Caco-2 (cell line): Measurements from ENCODE around the gene DHRS13. TPM values are rescaled to one million over a fixed set of nuclear protein-coding genes. Genes with fewer than 3 reads are reported as not detected.

Experiments used
- BruUV-seq: library from RNA; stranded (reverse); fragments of 400-500 nt; replicated peaks from 2 replicates; lab custom pipeline; 2021; lab: Mats Ljungman, UMichigan
- CTCF ChIA-PET: fragments of 300-600 bp; sonication (Branson Sonifier 250); formaldehyde crosslinking; loops from one replicate; lab custom pipeline; 2022; ENCODE audit warnings: antibody characterized with exemption; lab: Charles Lee
- POLR2A ChIA-PET: fragments of 300-600 bp; sonication (Branson Sonifier 250); formaldehyde crosslinking; loops from one replicate; lab custom pipeline; 2022; ENCODE audit warnings: antibody characterized with exemption; lab: Charles Lee
- DNase-seq, 2 experiments: peaks; one replicate each; pipeline versions ENCODE4 v3.0.0 to v3.0.0-alpha.2; 2020 to 2022
- H3K27me3 ChIP-seq: replicated peaks from 2 replicates; pipeline ENCODE4 v1.6.0; 2011; ENCODE audit warnings: low read length; ENCODE audit not compliant: control insufficient read depth, insufficient read depth
- H3K36me3 ChIP-seq: 2 replicates; pipeline ENCODE4 v1.5.1; 2011; ENCODE audit warnings: low read length; ENCODE audit not compliant: control insufficient read depth, insufficient read depth
- H3K4me1 ChIP-seq: fragments of 250-450 bp; sonication (Bioruptor Pico); 2 replicates; pipeline ENCODE4 v1.5.1; 2020; ENCODE audit warnings: mild to moderate bottlenecking
- H3K4me3 ChIP-seq: 2 replicates; pipeline ENCODE4 v1.5.1; 2011; ENCODE audit warnings: low read depth, mild to moderate bottlenecking, control low read depth, low read length
- H3K9me3 ChIP-seq: fragments of 250-450 bp; sonication (Bioruptor Pico); 2 replicates; pipeline ENCODE4 v1.5.1; 2020; ENCODE audit warnings: mild to moderate bottlenecking, moderate library complexity
- H3K27ac Mint-ChIP-seq: one replicate; pipeline ENCODE4 v1.8.0; 2022; ENCODE audit warnings: mixed read lengths; ENCODE audit not compliant: unreplicated experiment
- H3K27me3 Mint-ChIP-seq: one replicate; pipeline ENCODE4 v1.8.0; 2022; ENCODE audit warnings: mixed read lengths; ENCODE audit not compliant: insufficient read depth, unreplicated experiment
- H3K36me3 Mint-ChIP-seq: one replicate; pipeline ENCODE4 v1.8.0; 2022; ENCODE audit warnings: mild to moderate bottlenecking, mixed read lengths; ENCODE audit not compliant: insufficient read depth, unreplicated experiment
- H3K4me1 Mint-ChIP-seq: one replicate; pipeline ENCODE4 v1.8.0; 2022; ENCODE audit warnings: low read depth, mixed read lengths; ENCODE audit not compliant: unreplicated experiment
- H3K4me3 Mint-ChIP-seq: one replicate; pipeline ENCODE4 v1.8.0; 2022; ENCODE audit warnings: mild to moderate bottlenecking, moderate library complexity, mixed read lengths; ENCODE audit not compliant: unreplicated experiment
- H3K9me3 Mint-ChIP-seq: one replicate; pipeline ENCODE4 v1.8.0; 2022; ENCODE audit warnings: mixed read lengths; ENCODE audit not compliant: unreplicated experiment
- CTCF ChIP-seq, 2 experiments: fragments of 200-600 bp in 1 of 2; IDR thresholded peaks; 1 replicate in 1 of 2; 2 replicates in 1 of 2; pipeline versions ENCODE4 v1.5.1 to v1.8.0; 2011 to 2022; ENCODE audit warnings: antibody characterized with exemption in 1 of 2, control low read depth in 1 of 2, inconsistent platforms in 1 of 2, low read depth in 1 of 2, low read length in 1 of 2, mild to moderate bottlenecking in 1 of 2, moderate library complexity in 1 of 2; ENCODE audit not compliant: insufficient read depth in 1 of 2, severe bottlenecking in 1 of 2, unreplicated experiment in 1 of 2
- intact Hi-C: fragments of 100-400 bp; cut with micrococcal nuclease; formaldehyde crosslinking; loops from one replicate; pipeline ENCODE4 v1.10.0; 2022; ENCODE audit not compliant: unreplicated experiment
- total RNA-seq: library from RNA; stranded (reverse); gene quantifications from 2 replicates; pipeline ENCODE4 v1.2.3, GENCODE V29; 2022

DHRS13 gene
- total RNA-seq, 1 experiment from 2014 or later = 38.0 TPM

- no peak for TF ChIP-seq CTCF (IDR thresholded peaks at IDR 0.05; ENCODE audit: insufficient read depth in 1 of 2, low read depth in 1 of 2, low read length in 1 of 2, severe bottlenecking in 1 of 2, unreplicated experiment in 1 of 2)
- H3K9me3 ChIP-seq = no peaks in the 10 kb centered on the region
- no peak for DNase-seq
- no peak overlapping the region for H3K27ac Mint-ChIP-seq
- H3K27me3 ChIP-seq = no peaks in the 10 kb centered on the region
- peaks cover 22% of the 10 kb centered on the region for H3K36me3 Mint-ChIP-seq
- H3K36me3 ChIP-seq = peaks cover 2% of the 10 kb centered on the region
- no TSS peak for BruUV-seq
- H3K4me1 Mint-ChIP-seq = no peaks in the 10 kb centered on the region
- no peaks in the 10 kb centered on the region for H3K9me3 Mint-ChIP-seq
- H3K27me3 Mint-ChIP-seq = no peaks in the 10 kb centered on the region
- POLR2A ChIA-PET = no interaction called here
- CTCF ChIA-PET = interaction anchor here (0.6 kb wide), 1 partner anchor 217 kb away, joined by 3 read pairs; the partner anchor contains the start of gene PROCA1
- intact Hi-C loops = no loop called here
- H3K4me3 Mint-ChIP-seq = no peak overlapping the region
- no peaks in the 10 kb centered on the region for H3K4me1 ChIP-seq
- H3K4me3 ChIP-seq = no peak overlapping the region
Measured at GRCh38 chr17:28928061-28928460, 25.2 kb upstream of the DHRS13 start.

GRCh38 chr17:28926786-28927185 is 23.9 kb upstream of the DHRS13 start:
- BruUV-seq = no TSS peak
- H3K36me3 ChIP-seq = peaks cover 3% of the 10 kb centered on the region
- CTCF ChIA-PET = no interaction called here
- no peaks in the 10 kb centered on the region for H3K9me3 Mint-ChIP-seq
- intact Hi-C loops = no loop called here
- H3K4me3 Mint-ChIP-seq = no peak overlapping the region
- H3K4me1 ChIP-seq = no peaks in the 10 kb centered on the region
- POLR2A ChIA-PET = no interaction called here
- H3K9me3 ChIP-seq = no peaks in the 10 kb centered on the region
- H3K27ac Mint-ChIP-seq = no peak overlapping the region
- H3K36me3 Mint-ChIP-seq = peaks cover 32% of the 10 kb centered on the region
- no peak overlapping the region for H3K4me3 ChIP-seq
- TF ChIP-seq CTCF (IDR thresholded peaks at IDR 0.05; ENCODE audit: insufficient read depth in 1 of 2, low read depth in 1 of 2, low read length in 1 of 2, severe bottlenecking in 1 of 2, unreplicated experiment in 1 of 2) = no peak
- H3K4me1 Mint-ChIP-seq = no peaks in the 10 kb centered on the region
- DNase-seq = no peak
- H3K27me3 ChIP-seq = no peaks in the 10 kb centered on the region
- H3K27me3 Mint-ChIP-seq = no peaks in the 10 kb centered on the region

- BruUV-seq = no TSS peak
- H3K36me3 ChIP-seq = peaks cover 3% of the 10 kb centered on the region
- no peaks in the 10 kb centered on the region for H3K9me3 Mint-ChIP-seq
- ChIA-PET POLR2A (no interaction called here), CTCF (no interaction called here)
- peaks cover 37% of the 10 kb centered on the region for H3K36me3 Mint-ChIP-seq
- no peak overlapping the region for H3K4me3 ChIP-seq
- intact Hi-C loops = no loop called here
- H3K4me1 ChIP-seq = no peaks in the 10 kb centered on the region
- no peak overlapping the region for H3K27ac Mint-ChIP-seq
- no peaks in the 10 kb centered on the region for H3K27me3 ChIP-seq
- TF ChIP-seq CTCF (IDR thresholded peaks at IDR 0.05; ENCODE audit: insufficient read depth in 1 of 2, low read depth in 1 of 2, low read length in 1 of 2, severe bottlenecking in 1 of 2, unreplicated experiment in 1 of 2) = no peak
- no peaks in the 10 kb centered on the region for H3K4me1 Mint-ChIP-seq
- H3K27me3 Mint-ChIP-seq = no peaks in the 10 kb centered on the region
- DNase-seq = no peak
- no peaks in the 10 kb centered on the region for H3K9me3 ChIP-seq
- H3K4me3 Mint-ChIP-seq = no peak overlapping the region
Measured at GRCh38 chr17:28926366-28926765, 23.5 kb upstream of the DHRS13 start.
